Immature natural killer cell (primary cell): ENCODE data around the gene KRTAP22-1. TPM values are rescaled to one million over a fixed set of nuclear protein-coding genes. Genes with fewer than 3 reads are reported as not detected.

Source experiments
- DNase-seq, 3 donors: peaks; one replicate each; pipeline ENCODE4 v3.0.0; 2022; ENCODE audit warnings: mixed read lengths in 1 of 3
- H3K27ac Mint-ChIP-seq, 6 donors: one replicate each; pipeline ENCODE4 v1.8.0; 2020; ENCODE audit warnings: mixed read lengths in 6 of 6, mild to moderate bottlenecking in 5 of 6, inconsistent platforms in 4 of 6, moderate library complexity in 3 of 6
- H3K27me3 Mint-ChIP-seq, 3 donors: one replicate each; pipeline ENCODE4 v1.8.0; 2020 to 2021; ENCODE audit warnings: low read depth in 3 of 3, mild to moderate bottlenecking in 3 of 3, mixed read lengths in 3 of 3, moderate library complexity in 3 of 3, inconsistent platforms in 1 of 3
- H3K36me3 Mint-ChIP-seq, 3 donors: one replicate each; pipeline ENCODE4 v1.8.0; 2020; ENCODE audit warnings: mixed read lengths in 3 of 3, inconsistent platforms in 2 of 3, mild to moderate bottlenecking in 2 of 3
- H3K4me1 Mint-ChIP-seq, 2 donors: one replicate each; pipeline ENCODE4 v1.8.0; 2020; ENCODE audit warnings: inconsistent platforms in 2 of 2, mild to moderate bottlenecking in 2 of 2, mixed read lengths in 2 of 2, moderate library complexity in 1 of 2
- H3K4me3 Mint-ChIP-seq, 5 donors: one replicate each; pipeline ENCODE4 v1.8.0; 2020; ENCODE audit warnings: mild to moderate bottlenecking in 5 of 5, mixed read lengths in 5 of 5, inconsistent platforms in 3 of 5, moderate library complexity in 3 of 5
- H3K9me3 Mint-ChIP-seq, 6 donors: one replicate each; pipeline ENCODE4 v1.8.0; 2020; ENCODE audit warnings: mild to moderate bottlenecking in 6 of 6, mixed read lengths in 6 of 6, inconsistent platforms in 4 of 6, moderate library complexity in 3 of 6
- polyA plus RNA-seq, 3 donors: library from polyadenylated mRNA; unstranded; fragments of 300-500 nt; fragmentation: Illumina TruSeq; gene quantifications; one replicate each; pipeline ENCODE4 v1.2.3, GENCODE V29; 2021

KRTAP22-1 gene
- not detected for polyA plus RNA-seq

GRCh38 chr21:30600787-30601186 lies at the start of gene KRTAP22-1:
TSS of gene KRTAP22-1 (plus strand) at chr21:30601087.
- peaks cover 0 to 4% (median 3%) of the 10 kb centered on the region in 3 donors for H3K36me3 Mint-ChIP-seq
- H3K9me3 Mint-ChIP-seq, result peaks cover 10 to 57% (median 22%) of the 10 kb centered on the region in 6 donors
- no peak for DNase-seq
- H3K4me1 Mint-ChIP-seq, result no peaks in the 10 kb centered on the region
- H3K27ac Mint-ChIP-seq, result no peak within 1 kb of the TSS
- no peak within 1 kb of the TSS for H3K4me3 Mint-ChIP-seq
- peaks cover 0 to 3% (median 0%) of the 10 kb centered on the region in 3 donors for H3K27me3 Mint-ChIP-seq

- DNase-seq, result no peak
- Mint-ChIP-seq H3K4me3 (no peak overlapping the region), H3K4me1 (no peaks in the 10 kb centered on the region), H3K9me3 (peaks cover 15 to 46% (median 25%) of the 10 kb centered on the region in 6 donors), H3K36me3 (peaks cover 0 to 4% (median 0%) of the 10 kb centered on the region in 3 donors), H3K27me3 (peaks cover 0 to 5% (median 2%) of the 10 kb centered on the region in 3 donors), H3K27ac (no peak overlapping the region)
Observed at GRCh38 chr21:30552782-30553181, 48.1 kb upstream of the KRTAP22-1 start.

- Mint-ChIP-seq H3K4me3 (no peak overlapping the region), H3K27me3 (peaks cover 1 to 5% (median 2%) of the 10 kb centered on the region in 3 donors), H3K36me3 (peaks cover 0 to 4% (median 0%) of the 10 kb centered on the region in 3 donors), H3K27ac (no peak overlapping the region), H3K4me1 (no peaks in the 10 kb centered on the region), H3K9me3 (peaks cover 12 to 39% (median 22%) of the 10 kb centered on the region in 6 donors)
- no peak for DNase-seq
Observed at GRCh38 chr21:30555095-30555494, 45.8 kb upstream of the KRTAP22-1 start.

- H3K4me1 Mint-ChIP-seq, result no peaks in the 10 kb centered on the region
- no peak within 1 kb of the TSS for H3K4me3 Mint-ChIP-seq
- H3K27ac Mint-ChIP-seq, result no peak within 1 kb of the TSS
- H3K36me3 Mint-ChIP-seq, result peaks cover 0 to 3% (median 0%) of the 10 kb centered on the region in 3 donors
- peaks cover 0 to 1% (median 0%) of the 10 kb centered on the region in 3 donors for H3K27me3 Mint-ChIP-seq
- H3K9me3 Mint-ChIP-seq, result peaks cover 3 to 23% (median 9%) of the 10 kb centered on the region in 6 donors
- no peak for DNase-seq
Observed at GRCh38 chr21:30561264-30561895, 39.5 kb upstream of the KRTAP22-1 start, which contains the start of gene KRTAP19-7. TSS of gene KRTAP19-7 (minus strand) at chr21:30561314. CDS start at chr21:30561289, 25 bp downstream.

GRCh38 chr21:30561957-30562356 lies 38.9 kb upstream of the KRTAP22-1 start:
- Mint-ChIP-seq H3K9me3 (peaks cover 3 to 23% (median 9%) of the 10 kb centered on the region in 6 donors), H3K4me3 (no peak overlapping the region)

GRCh38 chr21:30563072-30563471 lies 37.8 kb upstream of the KRTAP22-1 start:
- no peak overlapping the region for H3K4me3 Mint-ChIP-seq
- peaks cover 2 to 23% (median 8%) of the 10 kb centered on the region in 6 donors for H3K9me3 Mint-ChIP-seq
- DNase-seq, result no peak
- H3K27ac Mint-ChIP-seq, result no peak overlapping the region
- H3K4me1 Mint-ChIP-seq, result no peaks in the 10 kb centered on the region
- peaks cover 0 to 1% (median 0%) of the 10 kb centered on the region in 3 donors for H3K27me3 Mint-ChIP-seq
- peaks cover 0 to 3% (median 0%) of the 10 kb centered on the region in 3 donors for H3K36me3 Mint-ChIP-seq

More at GRCh38 chr21:30561957-30562356, 38.9 kb upstream of the KRTAP22-1 start:
- DNase-seq, result no peak
- Mint-ChIP-seq H3K4me1 (no peaks in the 10 kb centered on the region), H3K36me3 (peaks cover 0 to 3% (median 0%) of the 10 kb centered on the region in 3 donors), H3K27me3 (peaks cover 0 to 1% (median 0%) of the 10 kb centered on the region in 3 donors), H3K27ac (no peak overlapping the region)

GRCh38 chr21:30563630-30564029 lies 37.3 kb upstream of the KRTAP22-1 start:
- no peak for DNase-seq
- Mint-ChIP-seq H3K9me3 (peaks cover 2 to 24% (median 8%) of the 10 kb centered on the region in 6 donors), H3K4me1 (no peaks in the 10 kb centered on the region), H3K4me3 (no peak overlapping the region), H3K36me3 (peaks cover 0 to 3% (median 0%) of the 10 kb centered on the region in 3 donors), H3K27me3 (peaks cover 0 to 1% (median 0%) of the 10 kb centered on the region in 3 donors), H3K27ac (no peak overlapping the region)

GRCh38 chr21:30567617-30568016 lies 33.3 kb upstream of the KRTAP22-1 start:
- H3K9me3 Mint-ChIP-seq, result peaks cover 3 to 24% (median 9%) of the 10 kb centered on the region in 6 donors
- H3K36me3 Mint-ChIP-seq, result peaks cover 0 to 3% (median 0%) of the 10 kb centered on the region in 3 donors
- peaks cover 0 to 2% (median 0%) of the 10 kb centered on the region in 3 donors for H3K27me3 Mint-ChIP-seq
- H3K4me3 Mint-ChIP-seq, result no peak overlapping the region
- DNase-seq, result no peak
- no peaks in the 10 kb centered on the region for H3K4me1 Mint-ChIP-seq
- no peak overlapping the region for H3K27ac Mint-ChIP-seq

GRCh38 chr21:30577766-30578165 lies 23.1 kb upstream of the KRTAP22-1 start:
- no peak for DNase-seq
- H3K9me3 Mint-ChIP-seq, result peaks cover 4 to 14% (median 8%) of the 10 kb centered on the region in 6 donors
- no peaks in the 10 kb centered on the region for H3K36me3 Mint-ChIP-seq
- no peak overlapping the region for H3K4me3 Mint-ChIP-seq
- H3K27ac Mint-ChIP-seq, result no peak overlapping the region
- no peaks in the 10 kb centered on the region for H3K27me3 Mint-ChIP-seq
- no peaks in the 10 kb centered on the region for H3K4me1 Mint-ChIP-seq

GRCh38 chr21:30579346-30579745 lies 21.5 kb upstream of the KRTAP22-1 start:
- H3K27me3 Mint-ChIP-seq, result no peaks in the 10 kb centered on the region
- H3K27ac Mint-ChIP-seq, result no peak overlapping the region
- H3K36me3 Mint-ChIP-seq, result no peaks in the 10 kb centered on the region

GRCh38 chr21:30580132-30580531 lies 20.8 kb upstream of the KRTAP22-1 start:
- no peak overlapping the region for H3K27ac Mint-ChIP-seq
- H3K36me3 Mint-ChIP-seq, result no peaks in the 10 kb centered on the region
- no peaks in the 10 kb centered on the region for H3K4me1 Mint-ChIP-seq
- no peak overlapping the region for H3K4me3 Mint-ChIP-seq
- peaks cover 6 to 20% (median 15%) of the 10 kb centered on the region in 6 donors for H3K9me3 Mint-ChIP-seq
- H3K27me3 Mint-ChIP-seq, result peaks cover 0 to 3% (median 0%) of the 10 kb centered on the region in 3 donors
- DNase-seq, result no peak

More at GRCh38 chr21:30579346-30579745, 21.5 kb upstream of the KRTAP22-1 start:
- Mint-ChIP-seq H3K4me1 (no peaks in the 10 kb centered on the region), H3K9me3 (peaks cover 2 to 15% (median 10%) of the 10 kb centered on the region in 6 donors), H3K4me3 (no peak overlapping the region)
- DNase-seq, result no peak

- no peak overlapping the region for H3K4me3 Mint-ChIP-seq
- H3K27ac Mint-ChIP-seq, result no peak overlapping the region
- H3K4me1 Mint-ChIP-seq, result no peaks in the 10 kb centered on the region
- DNase-seq, result no peak
- H3K36me3 Mint-ChIP-seq, result no peaks in the 10 kb centered on the region
- peaks cover 4 to 15% (median 12%) of the 10 kb centered on the region in 6 donors for H3K9me3 Mint-ChIP-seq
- peaks cover 0 to 3% (median 0%) of the 10 kb centered on the region in 3 donors for H3K27me3 Mint-ChIP-seq
Observed at GRCh38 chr21:30582870-30583269, 18.0 kb upstream of the KRTAP22-1 start.

- Mint-ChIP-seq H3K4me1 (no peaks in the 10 kb centered on the region), H3K36me3 (no peaks in the 10 kb centered on the region), H3K4me3 (no peak within 1 kb of the TSS), H3K9me3 (peaks cover 0 to 11% (median 5%) of the 10 kb centered on the region in 6 donors), H3K27ac (no peak within 1 kb of the TSS), H3K27me3 (no peaks in the 10 kb centered on the region)
- DNase-seq, result no peak
Observed at GRCh38 chr21:30590297-30590696, 10.6 kb upstream of the KRTAP22-1 start, which contains the start of gene KRTAP22-2. TSS of gene KRTAP22-2 (minus strand) at chr21:30590397.

- no peak within 1 kb of the TSS for H3K27ac Mint-ChIP-seq
- H3K9me3 Mint-ChIP-seq, result peaks cover 3 to 18% (median 9%) of the 10 kb centered on the region in 6 donors
- no peak within 1 kb of the TSS for H3K4me3 Mint-ChIP-seq
- no peak for DNase-seq
- H3K4me1 Mint-ChIP-seq, result no peaks in the 10 kb centered on the region
- peaks cover 0 to 4% (median 0%) of the 10 kb centered on the region in 3 donors for H3K36me3 Mint-ChIP-seq
- H3K27me3 Mint-ChIP-seq, result no peaks in the 10 kb centered on the region
Observed at GRCh38 chr21:30592140-30592539, 8.7 kb upstream of the KRTAP22-1 start, which contains the start of gene KRTAP6-3. TSS of gene KRTAP6-3 (plus strand) at chr21:30592440. CDS start at chr21:30592446, 6 bp downstream.
